Mononuclear cell (primary cell): ENCODE measurements around the gene FRZB. TPM values are rescaled to one million over a fixed set of nuclear protein-coding genes. Genes with fewer than 3 reads are reported as not detected.

Experiments
- H3K27me3 ChIP-seq: 2 replicates; pipeline ENCODE4 v1.6.0; 2011; ENCODE audit warnings: low read length, control low read depth; ENCODE audit not compliant: insufficient read depth
- H3K4me1 ChIP-seq: 2 replicates; pipeline ENCODE4 v1.5.1; 2011; ENCODE audit warnings: mild to moderate bottlenecking, low read length, control low read depth; ENCODE audit not compliant: insufficient read depth
- H3K4me3 ChIP-seq: 2 replicates; pipeline ENCODE4 v1.5.1; 2011; ENCODE audit warnings: mild to moderate bottlenecking, low read length, moderate library complexity
- H3K9me3 ChIP-seq: 2 replicates; pipeline ENCODE4 v1.5.1; 2011; ENCODE audit warnings: low read depth, mild to moderate bottlenecking, control low read depth, low read length
- total RNA-seq: library from RNA; depleted of rRNA; stranded (reverse); fragments of >200 nt; gene quantifications from one replicate; pipeline ENCODE4 v1.2.3, GENCODE V29; 2012

FRZB gene
- total RNA-seq, 1 donor: under 0.01 TPM

DNA sequence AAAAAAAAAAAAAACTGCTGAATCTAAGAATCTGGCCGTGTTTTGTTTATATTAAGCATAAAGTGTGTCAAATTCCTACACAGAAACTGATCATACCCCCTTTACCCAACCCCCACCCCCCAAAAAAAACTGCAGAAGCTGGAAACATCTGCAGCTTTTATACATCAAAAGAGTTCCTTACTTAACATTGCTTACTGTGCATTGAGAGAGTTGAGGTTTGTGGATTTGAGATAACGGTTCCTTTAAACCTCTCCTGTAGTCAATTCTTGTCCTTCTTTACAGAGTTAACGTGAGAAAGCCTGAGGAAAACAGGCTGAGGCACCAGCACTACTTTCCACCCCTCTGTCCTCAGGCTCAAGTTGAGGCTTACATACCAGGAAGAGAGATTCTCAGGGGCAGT, 34.5 kb downstream of the FRZB start:
- peaks cover 4% of the 10 kb centered on the region for H3K27me3 ChIP-seq
- H3K9me3 ChIP-seq: no peaks in the 10 kb centered on the region
- no peaks in the 10 kb centered on the region for H3K4me1 ChIP-seq
- no peak overlapping the region for H3K4me3 ChIP-seq

DNA sequence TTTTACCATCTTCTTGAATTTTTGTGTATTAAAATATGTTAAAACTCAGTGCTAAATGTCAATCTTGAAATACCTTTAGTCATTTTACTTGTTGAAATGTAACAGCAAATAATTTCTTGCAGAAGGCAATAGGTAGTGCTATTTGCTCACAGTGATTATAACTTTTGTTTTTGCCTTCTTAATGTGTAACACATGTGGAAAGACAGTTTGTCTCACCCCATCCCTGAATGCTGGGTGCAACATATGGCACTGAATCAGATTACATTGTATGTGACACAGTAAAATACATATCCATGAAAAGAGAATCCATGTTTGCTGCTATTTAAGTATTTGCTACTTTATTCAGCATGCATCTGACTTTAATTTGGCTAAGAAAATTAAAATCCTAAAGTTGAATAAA, 35.3 kb downstream of the FRZB start:
- no peak overlapping the region for H3K4me3 ChIP-seq
- no peaks in the 10 kb centered on the region for H3K9me3 ChIP-seq
- no peaks in the 10 kb centered on the region for H3K4me1 ChIP-seq
- no peaks in the 10 kb centered on the region for H3K27me3 ChIP-seq

DNA sequence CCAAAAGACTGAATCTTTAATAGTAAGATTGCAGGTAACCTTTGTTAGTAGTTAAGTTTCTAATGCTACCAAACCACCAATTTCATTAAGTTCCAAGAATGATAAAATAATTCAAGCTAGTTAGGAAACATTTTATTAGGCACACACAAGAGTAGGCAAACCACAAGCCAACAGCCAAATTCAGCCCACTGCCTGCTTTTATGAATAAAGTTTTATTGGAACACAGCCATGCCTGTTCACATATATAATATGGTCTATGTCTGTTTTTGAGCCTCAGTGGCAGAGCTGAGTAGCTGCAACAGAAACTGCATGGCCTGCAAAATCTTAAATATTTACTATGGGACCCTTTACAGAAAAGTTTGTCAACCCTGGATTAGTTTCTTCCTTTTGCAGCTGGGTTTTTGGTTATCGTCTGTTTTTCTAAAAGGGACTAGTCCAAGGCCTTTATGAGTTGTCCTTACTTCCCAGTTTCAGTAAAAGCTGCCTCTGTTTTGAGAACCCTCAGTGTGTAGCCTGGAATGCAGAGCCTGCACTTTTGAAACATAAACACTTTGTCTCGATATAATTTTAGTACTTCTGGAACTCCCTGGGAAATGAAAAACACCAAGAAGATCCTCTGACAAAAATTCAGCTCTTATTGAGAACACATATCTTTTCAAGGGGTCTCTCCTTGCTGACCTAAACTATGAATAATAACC, 39.1 kb downstream of the FRZB start:
- Histone ChIP-seq H3K4me1 (no peaks in the 10 kb centered on the region), H3K9me3 (no peaks in the 10 kb centered on the region), H3K4me3 (no peak overlapping the region), H3K27me3 (no peaks in the 10 kb centered on the region)

DNA sequence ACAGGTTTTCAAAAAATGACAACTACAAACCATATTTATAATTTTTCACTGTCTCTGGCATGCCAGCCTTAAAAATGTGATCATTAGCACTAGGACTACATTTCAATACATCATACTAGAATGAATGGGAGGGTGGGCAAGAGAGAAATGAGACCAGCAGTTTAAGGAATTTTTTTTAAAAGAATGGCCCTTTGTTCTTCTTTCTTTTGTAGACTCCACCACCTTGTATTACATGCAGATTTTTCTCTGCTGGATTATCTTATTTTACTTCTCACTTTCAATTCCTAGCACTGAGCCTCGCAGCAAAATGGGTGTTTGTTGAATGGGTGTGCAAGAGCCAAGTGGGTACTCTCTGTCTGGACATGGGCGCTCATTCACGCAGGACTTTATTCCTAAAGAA, 39.9 kb downstream of the FRZB start:
- Histone ChIP-seq H3K4me1 (no peaks in the 10 kb centered on the region), H3K9me3 (no peaks in the 10 kb centered on the region), H3K4me3 (no peak overlapping the region), H3K27me3 (no peaks in the 10 kb centered on the region)

DNA sequence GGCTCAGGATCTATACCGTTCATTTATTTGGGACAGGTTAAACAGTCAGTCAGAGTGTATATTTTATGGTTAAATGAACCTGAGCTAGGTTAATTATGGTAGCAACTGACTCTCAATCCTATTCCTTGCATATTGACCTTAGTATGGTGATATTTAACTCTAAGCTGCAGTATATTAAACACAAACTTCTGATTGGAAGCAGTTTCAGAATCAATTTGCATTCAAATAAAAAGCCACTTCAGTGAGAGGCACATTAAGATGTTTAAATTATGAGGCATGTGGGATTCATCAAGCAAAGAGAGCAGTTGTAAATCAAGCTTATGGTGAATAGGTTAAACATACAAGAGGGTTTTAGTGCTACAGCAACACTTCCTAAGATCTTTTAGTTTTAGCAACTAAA, 40.4 kb downstream of the FRZB start:
- no peaks in the 10 kb centered on the region for H3K9me3 ChIP-seq
- H3K4me3 ChIP-seq: no peak overlapping the region
- no peaks in the 10 kb centered on the region for H3K4me1 ChIP-seq
- no peaks in the 10 kb centered on the region for H3K27me3 ChIP-seq

DNA sequence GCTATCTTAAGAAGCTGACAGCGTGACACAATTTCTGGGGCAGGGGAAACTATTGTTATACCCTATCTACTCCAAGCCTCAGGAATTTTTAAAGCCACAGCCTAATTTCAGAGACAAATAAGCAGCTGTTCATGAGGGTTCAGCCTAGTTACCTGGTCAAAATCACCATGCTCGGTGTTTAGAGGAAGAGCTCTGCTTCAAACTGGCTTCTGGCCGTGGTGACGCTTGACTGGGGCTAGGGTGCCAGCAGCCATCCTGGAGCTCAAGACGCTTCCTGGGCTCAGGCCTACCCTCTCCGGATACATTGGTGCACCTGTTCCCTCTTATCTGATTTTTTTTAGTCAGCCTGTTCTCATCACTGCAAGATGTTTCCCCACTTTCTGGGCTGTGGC, 41.7 kb downstream of the FRZB start:
- Histone ChIP-seq H3K4me3 (no peak overlapping the region), H3K9me3 (no peaks in the 10 kb centered on the region), H3K4me1 (no peaks in the 10 kb centered on the region), H3K27me3 (no peaks in the 10 kb centered on the region)

DNA sequence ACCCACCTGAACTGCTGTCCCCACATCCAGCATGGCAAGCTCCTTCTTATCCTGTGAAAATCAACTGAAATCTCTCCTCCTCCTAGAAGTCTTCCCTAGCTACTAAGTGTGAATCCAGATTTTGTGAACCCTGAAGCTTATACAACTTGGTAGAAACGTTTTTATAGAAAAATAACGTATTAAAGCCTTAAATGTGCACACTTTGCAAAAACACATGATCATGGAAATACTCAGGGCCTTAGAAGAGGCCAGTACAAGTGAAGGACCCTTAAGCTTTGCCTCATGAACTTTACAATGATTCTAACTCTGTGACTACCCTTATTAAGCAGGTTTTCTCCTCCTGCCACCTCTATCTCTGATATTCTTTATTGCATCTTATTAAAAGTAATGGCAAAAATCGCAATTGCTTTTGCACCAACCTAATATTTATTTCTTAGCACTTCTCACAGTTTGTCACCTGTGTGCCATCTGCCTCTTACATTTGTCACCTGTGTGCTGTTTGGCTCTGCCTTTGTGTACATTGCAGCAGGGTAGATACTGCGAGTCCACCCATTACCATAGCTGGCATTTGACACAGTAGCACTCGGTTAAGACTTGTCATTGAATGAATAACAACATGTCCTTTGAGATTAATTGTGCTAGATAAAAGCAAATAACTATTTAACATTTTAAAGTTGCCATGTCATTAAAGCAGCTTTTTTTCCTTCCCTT, 42.2 kb downstream of the FRZB start:
- Histone ChIP-seq H3K9me3 (no peaks in the 10 kb centered on the region), H3K4me3 (no peak overlapping the region), H3K4me1 (no peaks in the 10 kb centered on the region), H3K27me3 (no peaks in the 10 kb centered on the region)

DNA sequence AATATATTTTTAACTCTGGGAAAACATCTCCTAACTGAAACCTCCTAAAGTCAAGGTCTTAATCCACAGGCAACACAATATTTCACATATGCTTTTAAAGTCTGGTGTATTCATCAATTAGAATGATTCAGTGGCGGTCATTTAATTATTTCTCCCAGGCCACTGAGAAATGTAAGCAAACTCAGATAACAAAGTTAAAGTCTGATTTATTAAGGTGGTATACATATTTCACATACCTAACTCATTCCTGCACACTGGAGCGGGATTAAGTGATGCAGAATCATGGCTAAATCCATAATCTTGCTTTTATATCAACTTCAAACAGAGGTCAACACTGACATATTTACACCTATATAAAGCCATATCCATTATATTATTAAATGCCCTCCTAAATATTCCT, 43.7 kb downstream of the FRZB start:
- H3K9me3 ChIP-seq: no peaks in the 10 kb centered on the region
- H3K4me1 ChIP-seq: no peaks in the 10 kb centered on the region
- H3K27me3 ChIP-seq: no peaks in the 10 kb centered on the region
- H3K4me3 ChIP-seq: no peak overlapping the region

DNA sequence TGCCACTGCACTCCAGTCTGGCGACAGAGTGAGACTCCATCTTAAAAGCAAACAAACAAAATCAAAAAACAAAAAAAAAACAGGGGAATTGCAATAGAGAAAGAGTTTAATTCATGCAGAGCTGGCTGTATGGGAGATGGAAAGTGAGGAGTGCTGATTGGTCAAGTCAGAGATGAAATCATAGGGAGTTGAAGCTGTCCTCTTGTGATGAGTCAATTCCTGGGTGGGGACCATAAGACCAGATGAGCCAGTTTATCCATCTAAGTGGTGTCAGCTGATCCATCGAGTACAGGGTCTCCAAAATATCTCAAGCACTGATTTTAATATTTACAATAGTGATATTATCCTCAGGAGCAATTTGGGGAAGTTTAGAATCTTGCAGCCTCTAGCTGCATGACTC, 45.3 kb downstream of the FRZB start:
- Histone ChIP-seq H3K27me3 (no peaks in the 10 kb centered on the region), H3K4me1 (no peaks in the 10 kb centered on the region), H3K4me3 (no peak overlapping the region), H3K9me3 (no peaks in the 10 kb centered on the region)

DNA sequence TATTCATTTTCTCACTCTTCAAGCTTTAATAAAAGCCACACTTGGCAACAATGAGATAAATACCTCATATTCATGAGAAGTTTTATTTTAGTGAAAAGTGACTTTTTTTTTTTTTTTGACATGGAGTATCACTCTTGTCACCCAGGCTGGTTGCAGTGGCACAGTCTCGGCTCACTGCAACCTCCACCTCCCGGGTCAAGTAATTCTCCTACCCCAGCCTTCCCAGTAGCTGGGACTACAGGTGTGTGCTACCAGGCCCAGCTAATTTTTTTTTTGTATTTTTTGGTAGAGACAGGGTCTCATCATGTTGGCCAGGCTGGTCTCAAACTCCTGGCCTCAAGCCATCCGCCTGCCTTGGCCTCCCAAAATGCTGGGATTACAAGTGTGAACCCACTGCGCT, 47.0 kb downstream of the FRZB start:
- H3K27me3 ChIP-seq: no peaks in the 10 kb centered on the region
- no peaks in the 10 kb centered on the region for H3K4me1 ChIP-seq

DNA sequence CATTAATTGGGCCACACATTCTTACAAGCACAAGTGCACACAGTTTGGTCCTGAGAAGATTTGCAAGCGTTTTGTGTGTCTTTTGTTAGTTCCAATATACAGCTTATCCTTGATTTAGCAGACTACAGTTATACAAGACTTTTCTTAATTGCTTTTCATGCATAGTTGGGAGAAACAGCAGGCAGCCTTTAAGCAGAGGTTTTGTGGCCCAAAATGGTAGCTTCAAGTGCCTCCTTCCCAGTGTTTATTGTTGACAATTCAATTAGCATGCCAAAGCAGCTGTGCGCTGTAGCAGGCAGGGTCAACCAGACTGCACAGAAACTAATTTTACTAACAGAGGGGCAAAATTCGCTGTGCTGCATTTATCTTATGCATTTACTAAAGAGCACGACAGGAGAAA, 47.5 kb downstream of the FRZB start:
- peaks cover 3% of the 10 kb centered on the region for H3K27me3 ChIP-seq
- no peaks in the 10 kb centered on the region for H3K4me1 ChIP-seq
- H3K4me3 ChIP-seq: no peak overlapping the region
- H3K9me3 ChIP-seq: no peaks in the 10 kb centered on the region

More for the DNA sequence above, 47.0 kb downstream of the FRZB start:
- Histone ChIP-seq H3K9me3 (no peaks in the 10 kb centered on the region), H3K4me3 (no peak overlapping the region)

DNA sequence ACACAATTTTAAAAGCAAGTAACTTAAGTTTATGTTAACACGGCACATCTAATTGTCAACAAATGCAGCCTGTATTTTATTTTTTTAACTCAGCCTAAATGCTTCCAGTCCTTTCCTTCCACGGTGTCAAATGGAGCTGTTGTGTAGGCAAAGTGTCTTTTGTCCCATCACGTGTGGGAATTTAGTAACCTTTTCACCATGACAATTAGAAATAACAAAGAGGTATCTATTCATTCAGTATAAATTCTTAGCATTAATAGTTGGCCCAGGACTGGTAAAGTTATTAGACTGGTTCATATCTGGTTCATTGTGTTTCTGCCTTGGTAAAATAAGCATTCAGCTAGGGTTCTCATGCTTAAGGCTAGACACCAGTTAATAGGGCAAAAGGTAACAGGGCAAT, 47.9 kb downstream of the FRZB start:
- Histone ChIP-seq H3K4me1 (no peaks in the 10 kb centered on the region), H3K27me3 (peaks cover 3% of the 10 kb centered on the region), H3K4me3 (no peak overlapping the region)

DNA sequence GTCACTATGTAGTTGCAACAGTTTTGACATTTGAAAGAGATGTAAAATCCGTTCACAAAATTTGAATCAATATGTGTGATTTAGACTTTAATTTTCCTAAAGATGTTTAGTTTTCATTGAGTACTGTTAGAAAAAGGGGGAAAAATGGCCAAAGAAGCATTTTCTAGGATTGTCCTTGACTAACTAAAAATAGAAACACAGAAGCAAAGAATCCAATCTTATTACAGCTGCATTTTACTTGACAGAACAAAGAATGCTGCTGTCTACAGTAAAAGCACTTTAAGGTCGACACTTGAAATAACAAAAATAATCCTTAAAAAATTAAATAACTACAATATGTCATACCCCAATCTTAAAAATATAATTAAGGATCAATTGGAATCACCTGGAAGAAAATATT, 48.9 kb downstream of the FRZB start:
- Histone ChIP-seq H3K4me1 (no peaks in the 10 kb centered on the region), H3K27me3 (peaks cover 3% of the 10 kb centered on the region), H3K4me3 (no peak overlapping the region), H3K9me3 (no peaks in the 10 kb centered on the region)

More for the DNA sequence above, 47.9 kb downstream of the FRZB start:
- H3K9me3 ChIP-seq: no peaks in the 10 kb centered on the region

DNA sequence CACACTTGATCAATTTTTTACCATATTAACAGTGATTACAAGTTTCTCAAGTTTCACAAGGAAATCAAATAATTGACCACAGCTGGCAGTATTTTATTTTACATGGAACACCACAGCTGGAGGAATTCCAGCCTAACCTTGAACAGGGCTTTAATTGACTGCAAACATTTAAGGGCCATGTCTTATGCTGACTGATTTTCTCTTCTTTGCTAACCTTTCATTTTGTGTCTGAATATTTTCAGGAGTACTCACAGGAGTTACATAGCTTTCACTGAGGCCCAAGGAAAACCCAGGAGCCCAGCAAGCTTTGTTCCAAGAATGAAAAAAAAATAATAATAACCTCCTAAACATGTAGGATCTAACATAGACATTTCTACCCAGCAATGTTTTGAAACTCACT, 49.6 kb downstream of the FRZB start:
- Histone ChIP-seq H3K27me3 (peaks cover 3% of the 10 kb centered on the region), H3K4me3 (no peak overlapping the region), H3K4me1 (no peaks in the 10 kb centered on the region), H3K9me3 (no peaks in the 10 kb centered on the region)

DNA sequence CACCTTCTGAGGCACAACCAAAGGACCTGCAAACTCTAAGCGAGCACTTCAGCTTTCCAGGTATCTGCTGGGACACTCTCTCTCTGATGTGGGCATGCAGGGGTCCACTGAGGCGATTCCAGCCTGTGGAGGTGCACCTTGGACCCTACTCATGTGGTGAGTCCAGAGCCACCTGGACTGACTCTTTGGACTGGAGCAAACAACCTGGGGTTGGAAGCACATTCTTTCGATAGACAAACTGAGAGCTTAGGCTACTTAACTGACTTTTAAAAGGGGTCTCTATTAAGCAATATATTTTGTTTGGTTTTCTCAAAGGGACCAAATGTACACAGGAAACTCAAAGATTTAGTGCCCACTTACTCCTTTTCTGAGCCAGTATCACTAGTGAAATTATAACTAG, 51.6 kb downstream of the FRZB start:
- Histone ChIP-seq H3K27me3 (peaks cover 3% of the 10 kb centered on the region), H3K4me1 (no peaks in the 10 kb centered on the region), H3K9me3 (no peaks in the 10 kb centered on the region), H3K4me3 (no peak overlapping the region)

DNA sequence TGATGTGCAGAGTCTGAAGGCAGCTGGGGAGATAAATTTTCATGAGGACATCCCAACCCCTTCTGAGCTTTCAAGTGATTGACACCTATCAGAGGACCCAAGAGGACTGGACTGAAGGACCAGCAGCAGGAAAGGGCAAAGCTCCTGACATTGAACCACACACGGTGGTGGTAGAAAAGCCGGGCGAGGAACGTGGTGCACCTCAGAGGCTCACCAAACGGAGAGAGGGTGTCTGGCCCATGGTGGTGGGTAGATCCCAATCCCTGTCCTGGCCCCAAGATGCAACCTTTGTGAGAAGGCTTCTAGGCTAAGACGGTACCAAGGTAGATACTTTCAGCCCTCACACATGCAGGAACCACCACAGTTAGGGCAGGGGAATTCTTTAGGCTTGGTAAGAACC, 52.1 kb downstream of the FRZB start:
- Histone ChIP-seq H3K4me3 (no peak overlapping the region), H3K9me3 (no peaks in the 10 kb centered on the region), H3K27me3 (peaks cover 3% of the 10 kb centered on the region), H3K4me1 (no peaks in the 10 kb centered on the region)
